GM21528 (cell line): ENCODE measurements around the gene ACOT4.
"Not testable (repeated sequence)": the region's sequence is repeated elsewhere in the genome, so short reads cannot be mapped to it uniquely, and the experiment has no call there.

Experiments used
- ATAC-seq: cut with Tn5 transposase; IDR thresholded peaks from one replicate; pipeline ENCODE4 v1.9.1; 2021; ENCODE audit warnings: mild to moderate bottlenecking, moderate library complexity; ENCODE audit not compliant: unreplicated experiment, low FRiP score

ACOT4 gene

DNA sequence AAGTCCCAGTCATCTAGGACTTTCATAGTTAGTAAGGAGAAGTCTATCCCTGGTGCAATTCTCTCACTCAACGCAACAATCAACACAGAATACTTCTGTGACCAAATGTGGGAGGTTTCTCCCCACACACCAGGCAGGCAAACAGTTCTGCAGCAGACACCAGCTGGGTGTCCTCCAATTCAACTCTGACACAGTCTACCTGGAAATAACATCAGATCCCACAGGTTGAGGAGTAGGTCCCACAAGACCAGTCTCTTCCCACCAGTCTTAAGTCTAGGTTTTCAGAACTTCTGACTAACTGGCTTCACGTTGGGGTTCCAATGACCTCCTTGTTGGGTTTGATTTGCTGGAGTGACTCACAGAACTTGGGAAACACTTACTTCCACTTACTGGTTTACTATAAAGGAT, 35.5 kb downstream of the ACOT4 start:
- ATAC-seq = no peak

DNA sequence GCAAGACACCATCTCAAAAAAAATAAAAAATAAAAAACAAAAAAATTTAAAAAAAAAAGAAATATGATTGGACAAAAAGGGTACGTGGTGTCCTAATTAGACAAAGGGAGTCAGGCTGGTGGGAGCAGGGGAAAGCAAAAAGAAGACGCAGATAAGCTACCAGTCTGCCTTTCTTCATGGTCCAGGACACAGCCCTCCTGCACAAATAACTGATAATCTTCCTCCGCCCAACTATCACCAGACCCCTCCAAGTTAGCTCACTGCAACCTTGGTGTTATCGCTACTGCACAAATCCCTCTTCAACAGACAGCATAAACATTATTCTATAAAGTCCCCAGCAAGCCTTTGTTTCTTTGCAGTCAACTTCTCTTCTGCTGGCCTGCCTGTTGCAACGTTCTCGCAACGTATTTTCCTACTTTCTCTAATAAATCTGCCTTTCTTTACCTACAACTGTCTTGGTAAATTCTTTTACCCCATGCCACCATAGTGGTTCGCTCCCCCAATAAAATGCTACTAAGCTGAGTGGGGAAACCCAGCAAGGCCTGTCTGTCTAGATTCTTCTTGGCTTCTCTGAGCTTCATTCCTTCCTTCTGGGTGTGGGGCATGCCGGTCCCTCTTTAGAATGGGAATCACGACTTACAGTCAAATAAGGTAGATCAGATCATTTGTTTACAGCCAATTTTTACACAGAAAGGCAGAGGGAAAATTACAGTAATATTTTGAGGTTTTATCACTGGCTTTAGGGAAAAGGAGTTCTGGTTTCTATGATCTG, 38.5 kb downstream of the ACOT4 start:
- ATAC-seq = no peak

DNA sequence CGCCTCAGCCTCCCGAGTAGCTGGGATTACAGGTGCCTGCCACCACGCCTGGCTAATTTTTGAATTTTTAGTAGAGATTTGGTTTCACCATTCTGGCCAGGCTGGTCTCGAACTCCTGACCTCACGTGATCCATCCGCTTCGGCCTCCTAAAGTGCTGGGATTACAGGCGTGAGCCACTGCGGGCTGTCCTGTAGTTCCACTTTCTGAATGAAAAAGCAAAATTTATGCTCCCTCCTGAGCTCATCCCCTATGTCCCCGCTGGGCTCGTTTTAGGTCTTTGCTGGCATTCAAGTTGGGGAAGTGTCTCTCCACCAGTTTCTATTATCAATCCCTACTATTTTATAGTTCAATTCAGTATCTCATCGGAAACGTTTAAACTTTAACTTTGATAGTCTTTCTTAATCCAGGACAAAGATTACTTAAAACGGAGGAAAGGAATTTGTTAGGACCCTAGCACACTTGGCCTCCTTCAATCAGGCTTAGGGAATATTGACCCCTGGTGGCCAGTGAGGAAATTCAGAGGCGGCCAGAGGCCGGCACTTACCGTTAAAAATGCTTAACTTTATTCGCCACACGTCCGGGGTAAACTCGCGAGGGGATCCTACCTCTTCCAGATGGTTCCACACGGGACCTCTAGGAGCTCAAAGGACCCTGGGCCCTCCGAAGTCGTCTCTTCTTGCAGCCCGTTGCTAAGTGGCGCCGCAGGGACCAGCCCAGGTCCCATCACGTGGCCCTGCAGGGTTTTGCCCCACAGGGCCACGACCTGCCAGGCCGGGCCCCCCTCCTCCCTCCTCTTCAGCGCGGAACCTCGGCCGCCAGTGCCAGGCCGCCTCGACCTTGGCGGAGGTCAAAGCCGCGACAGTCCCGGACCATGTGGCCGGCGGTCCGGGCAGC, 41.7 kb downstream of the ACOT4 start:
- ATAC-seq = no peak

DNA sequence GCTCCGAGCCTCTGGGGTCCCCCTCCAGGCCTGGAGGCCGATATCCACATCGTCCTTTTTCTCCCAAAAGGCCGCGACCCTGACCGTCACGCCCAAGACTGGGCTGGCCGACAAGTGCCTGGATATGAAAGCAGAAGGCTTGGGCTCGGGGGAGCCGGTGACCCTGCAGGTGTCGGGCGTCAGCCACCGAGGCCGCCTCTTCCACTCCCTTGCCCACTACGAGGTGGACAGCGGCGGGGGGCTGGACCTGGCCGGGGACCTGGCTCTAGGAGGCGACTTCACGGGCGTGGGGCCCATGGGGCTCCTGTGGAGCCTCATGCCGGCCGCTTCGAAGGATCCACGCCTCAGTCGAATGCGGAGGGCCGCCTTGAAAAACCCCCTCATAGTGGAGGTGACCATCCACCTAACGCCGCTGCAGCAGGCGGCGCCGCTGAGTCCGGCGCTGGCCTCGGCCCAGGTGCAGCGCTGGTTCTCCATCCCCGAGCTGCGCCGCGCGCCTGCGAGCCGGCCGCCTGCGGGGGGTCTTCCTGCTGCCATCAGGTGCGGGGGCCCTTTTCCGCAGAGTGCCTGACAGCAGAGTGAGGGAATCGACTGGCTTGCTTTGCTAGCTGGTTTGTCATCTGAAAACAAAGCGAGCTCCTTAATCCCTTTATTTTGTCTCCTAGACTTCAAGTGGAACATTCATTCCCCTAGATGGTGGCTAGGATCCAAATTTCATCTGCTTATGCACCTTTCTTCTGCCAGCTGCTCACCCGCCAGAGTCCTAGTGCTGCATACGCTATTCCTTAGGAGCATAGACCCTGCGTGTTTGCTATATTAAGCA, 42.5 kb downstream of the ACOT4 start:
- no peak for ATAC-seq

DNA sequence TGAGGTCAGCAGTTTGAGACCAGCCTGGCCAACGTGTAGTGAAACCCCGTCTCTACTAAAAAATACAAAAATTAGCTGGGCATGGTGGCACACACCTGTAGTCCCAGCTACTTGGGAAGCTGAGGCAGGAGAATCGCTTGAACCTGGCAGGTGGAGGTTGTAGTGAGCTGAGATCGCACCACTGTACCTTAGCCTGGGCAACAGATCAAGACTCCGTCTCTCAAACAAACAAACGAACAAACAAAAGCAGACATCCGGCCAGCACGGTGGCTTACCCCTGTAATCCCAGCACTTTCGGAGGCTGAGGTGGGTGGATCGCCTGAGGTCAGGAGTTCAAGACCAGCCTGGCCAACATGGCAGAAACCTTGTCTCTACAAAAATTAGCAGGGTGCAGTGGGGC, 44.7 kb downstream of the ACOT4 start:
- not testable (repeated sequence) for ATAC-seq

DNA sequence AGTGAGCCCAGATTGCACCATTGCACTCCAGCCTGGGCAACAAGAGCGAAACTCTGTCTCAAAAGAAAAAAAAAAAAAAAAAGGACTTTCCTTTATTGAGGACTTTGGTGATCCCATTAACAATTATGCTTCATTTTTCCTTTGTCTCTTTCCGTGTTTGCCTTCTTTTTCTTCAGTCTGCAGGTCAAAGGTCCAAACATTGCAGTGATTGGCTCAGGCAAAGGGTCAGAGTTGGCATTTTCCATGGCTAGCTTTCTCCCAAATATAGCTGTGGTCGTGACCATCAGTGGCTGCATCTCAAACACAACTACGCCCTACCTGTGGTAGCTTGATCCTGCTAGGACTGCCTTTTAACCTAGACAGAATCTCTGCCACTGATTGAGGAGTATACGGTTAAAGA, 46.2 kb downstream of the ACOT4 start:
- ATAC-seq = no peak

DNA sequence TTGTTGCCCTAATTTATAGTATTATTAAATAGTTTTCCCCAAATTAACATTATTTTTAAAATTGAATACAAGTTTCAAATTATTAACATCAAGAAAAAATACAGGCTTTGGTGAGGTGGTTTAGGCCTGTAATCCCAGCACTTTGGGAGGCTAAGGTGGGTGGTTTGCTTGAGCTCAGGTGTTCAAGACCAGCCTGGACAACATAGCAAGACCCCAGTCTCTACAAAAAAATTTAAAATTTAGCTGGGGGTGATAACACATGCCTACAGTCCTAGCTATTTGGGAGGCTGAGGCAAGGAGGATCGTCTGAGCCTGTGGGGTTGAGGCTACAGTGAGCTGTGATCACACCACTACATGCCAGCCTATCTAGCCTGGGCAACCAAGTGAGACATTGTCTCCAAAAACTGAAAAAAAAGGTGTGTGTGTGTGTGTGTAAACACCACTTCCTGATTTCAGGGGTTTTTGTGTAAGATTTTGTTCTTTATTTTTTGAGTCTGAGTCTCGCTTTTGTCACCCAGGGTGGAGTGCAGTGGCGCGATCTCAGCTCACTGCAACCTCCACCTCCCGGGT, 49.2 kb downstream of the ACOT4 start:
- ATAC-seq = no peak

DNA sequence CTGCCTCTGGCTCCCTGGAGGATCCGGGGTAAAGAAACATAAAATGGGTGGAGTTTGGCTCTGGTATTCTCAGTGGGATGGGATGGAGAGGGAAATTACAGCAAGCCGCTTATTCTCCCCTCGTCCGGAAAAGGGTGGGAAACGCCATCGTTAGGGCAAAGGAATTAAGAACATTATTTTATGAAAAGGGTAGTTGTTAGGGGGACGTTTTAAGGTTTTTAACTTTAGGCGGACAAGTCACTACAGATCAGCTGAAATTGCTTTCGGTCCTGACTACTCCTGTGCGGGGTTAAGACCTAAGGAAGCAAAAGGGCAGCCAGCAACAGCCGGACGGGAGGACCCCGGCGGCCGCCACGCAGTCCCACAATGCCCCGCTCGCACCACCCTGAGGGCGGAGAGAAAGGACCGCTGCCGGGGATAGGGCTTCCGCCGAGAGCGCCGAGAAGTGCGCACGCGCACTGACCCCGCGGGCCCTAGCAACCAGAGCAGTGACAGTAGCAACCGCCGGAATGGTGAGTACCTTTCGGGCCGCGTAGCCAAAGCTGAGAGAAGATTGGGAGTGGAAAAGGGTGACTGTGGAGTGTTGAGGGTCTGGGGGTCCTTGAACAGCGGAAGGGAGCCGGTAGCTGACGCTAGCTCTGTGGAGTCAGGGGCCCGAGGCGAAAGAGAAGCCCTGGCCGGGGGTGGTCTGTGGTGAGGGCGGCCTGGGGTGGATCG, 53.0 kb downstream of the ACOT4 start, which contains the start of gene DNAL1:
TSS of gene DNAL1 (plus strand) at position 456 of the 717 bp plus-strand sequence. CDS start at position 510, 54 bp downstream.
- peak; percentile 92 for ATAC-seq

DNA sequence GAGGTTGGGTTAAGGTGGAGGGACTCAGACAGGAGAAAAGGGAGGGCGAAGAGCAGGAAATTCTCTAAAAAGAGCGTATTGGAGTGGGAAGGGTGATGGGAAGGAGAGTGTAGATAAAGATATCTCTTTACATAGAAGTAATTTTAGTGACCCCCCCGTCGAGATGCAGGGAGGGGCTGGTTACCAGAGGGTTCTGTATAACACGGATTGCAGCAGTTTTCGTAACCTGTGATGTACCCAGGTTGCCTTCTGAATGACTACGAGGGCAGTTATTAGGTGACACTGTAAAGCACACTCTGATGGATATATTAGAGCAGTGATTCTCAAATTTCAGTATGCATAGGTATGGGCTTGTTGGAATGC, 53.6 kb downstream of the ACOT4 start:
- ATAC-seq = no peak
